OCI-LY7 (cell line): ENCODE data around the gene ELSPBP1.

ENCODE experiments used
- CTCF ChIP-seq: fragments of 200-600 bp; sonication (generic); conservative IDR thresholded peaks from 2 replicates; pipeline ENCODE4 v1.5.1; 2014; ENCODE audit warnings: mild to moderate bottlenecking, antibody characterized with exemption, low read length, moderate library complexity, mixed read lengths
- EZH2phosphoT487 ChIP-seq: fragments of 200-600 bp; sonication (generic); IDR thresholded peaks from 2 replicates; pipeline ENCODE4 v1.6.1; 2018; ENCODE audit warnings: low read depth, borderline replicate concordance, mild to moderate bottlenecking, mixed run types, antibody characterized with exemption, low read length, moderate library complexity, mixed read lengths

GRCh38 chr19:48029431-48029830 lies 35.0 kb downstream of the ELSPBP1 start:
- TF ChIP-seq CTCF, result no peak
- no peak for TF ChIP-seq EZH2phosphoT487
